ENCODE results near the gene HCST. TPM values are rescaled to one million over a fixed set of nuclear protein-coding genes. Genes with fewer than 3 reads are reported as not detected.
A peak's percentile ranks its signal among the peaks of the same experiment; 100 is the strongest.

The HCST gene
- total and polyA plus RNA-seq, 4 donors, result 2.0 to 13.3 (median 3.8) TPM

DNA sequence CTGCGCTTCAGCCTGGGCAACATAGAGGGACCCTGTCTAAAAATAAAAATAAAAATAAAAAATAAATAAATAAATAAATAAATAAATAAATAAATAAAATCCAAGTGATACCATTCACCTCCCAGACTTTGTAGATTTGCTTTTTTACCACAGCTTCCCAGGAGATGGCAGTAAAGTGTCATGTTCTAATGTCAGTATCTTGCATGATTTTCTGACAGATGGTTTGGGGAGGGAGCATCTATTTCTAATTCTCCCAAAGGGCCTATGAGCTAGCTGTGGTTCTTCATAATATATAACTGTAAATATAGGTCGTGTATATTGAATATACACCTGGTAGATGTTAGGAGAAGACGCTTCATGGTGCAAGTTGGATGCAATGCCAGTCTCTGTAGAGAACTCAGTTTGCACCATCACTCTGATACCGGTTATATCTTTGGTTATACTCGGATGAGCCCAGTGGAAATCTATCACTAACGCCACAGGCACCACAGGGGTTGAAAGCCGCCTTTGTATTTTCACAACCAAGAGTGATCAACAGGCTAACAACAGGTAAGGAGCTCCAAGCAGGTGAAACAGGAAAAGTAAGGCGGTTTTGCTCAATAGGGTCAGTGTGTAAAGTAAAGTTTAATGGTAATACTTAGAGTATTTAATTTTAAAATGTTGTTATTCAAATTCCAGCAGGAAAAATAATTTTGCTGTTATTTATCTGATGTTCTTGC is 20.1 kb upstream of the HCST start:
- TF ChIP-seq, protein P1, sequence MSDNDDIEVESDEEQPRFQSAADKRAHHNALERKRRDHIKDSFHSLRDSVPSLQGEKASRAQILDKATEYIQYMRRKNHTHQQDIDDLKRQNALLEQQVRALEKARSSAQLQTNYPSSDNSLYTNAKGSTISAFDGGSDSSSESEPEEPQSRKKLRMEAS (IDR thresholded peaks at IDR 0.05), result no peak
- TF ChIP-seq, protein P2, sequence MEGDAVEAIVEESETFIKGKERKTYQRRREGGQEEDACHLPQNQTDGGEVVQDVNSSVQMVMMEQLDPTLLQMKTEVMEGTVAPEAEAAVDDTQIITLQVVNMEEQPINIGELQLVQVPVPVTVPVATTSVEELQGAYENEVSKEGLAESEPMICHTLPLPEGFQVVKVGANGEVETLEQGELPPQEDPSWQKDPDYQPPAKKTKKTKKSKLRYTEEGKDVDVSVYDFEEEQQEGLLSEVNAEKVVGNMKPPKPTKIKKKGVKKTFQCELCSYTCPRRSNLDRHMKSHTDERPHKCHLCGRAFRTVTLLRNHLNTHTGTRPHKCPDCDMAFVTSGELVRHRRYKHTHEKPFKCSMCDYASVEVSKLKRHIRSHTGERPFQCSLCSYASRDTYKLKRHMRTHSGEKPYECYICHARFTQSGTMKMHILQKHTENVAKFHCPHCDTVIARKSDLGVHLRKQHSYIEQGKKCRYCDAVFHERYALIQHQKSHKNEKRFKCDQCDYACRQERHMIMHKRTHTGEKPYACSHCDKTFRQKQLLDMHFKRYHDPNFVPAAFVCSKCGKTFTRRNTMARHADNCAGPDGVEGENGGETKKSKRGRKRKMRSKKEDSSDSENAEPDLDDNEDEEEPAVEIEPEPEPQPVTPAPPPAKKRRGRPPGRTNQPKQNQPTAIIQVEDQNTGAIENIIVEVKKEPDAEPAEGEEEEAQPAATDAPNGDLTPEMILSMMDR (IDR thresholded peaks at IDR 0.05; ENCODE audit: low read depth, low read length, missing input control), result peak; percentile 61
- TF ChIP-seq RAD21 (IDR thresholded peaks at IDR 0.05) (peak; percentile 88 to 89), YY1 (IDR thresholded peaks at IDR 0.05) (no peak), JUND (IDR thresholded peaks at IDR 0.05) (no peak)
- TF ChIP-seq, protein P3, sequence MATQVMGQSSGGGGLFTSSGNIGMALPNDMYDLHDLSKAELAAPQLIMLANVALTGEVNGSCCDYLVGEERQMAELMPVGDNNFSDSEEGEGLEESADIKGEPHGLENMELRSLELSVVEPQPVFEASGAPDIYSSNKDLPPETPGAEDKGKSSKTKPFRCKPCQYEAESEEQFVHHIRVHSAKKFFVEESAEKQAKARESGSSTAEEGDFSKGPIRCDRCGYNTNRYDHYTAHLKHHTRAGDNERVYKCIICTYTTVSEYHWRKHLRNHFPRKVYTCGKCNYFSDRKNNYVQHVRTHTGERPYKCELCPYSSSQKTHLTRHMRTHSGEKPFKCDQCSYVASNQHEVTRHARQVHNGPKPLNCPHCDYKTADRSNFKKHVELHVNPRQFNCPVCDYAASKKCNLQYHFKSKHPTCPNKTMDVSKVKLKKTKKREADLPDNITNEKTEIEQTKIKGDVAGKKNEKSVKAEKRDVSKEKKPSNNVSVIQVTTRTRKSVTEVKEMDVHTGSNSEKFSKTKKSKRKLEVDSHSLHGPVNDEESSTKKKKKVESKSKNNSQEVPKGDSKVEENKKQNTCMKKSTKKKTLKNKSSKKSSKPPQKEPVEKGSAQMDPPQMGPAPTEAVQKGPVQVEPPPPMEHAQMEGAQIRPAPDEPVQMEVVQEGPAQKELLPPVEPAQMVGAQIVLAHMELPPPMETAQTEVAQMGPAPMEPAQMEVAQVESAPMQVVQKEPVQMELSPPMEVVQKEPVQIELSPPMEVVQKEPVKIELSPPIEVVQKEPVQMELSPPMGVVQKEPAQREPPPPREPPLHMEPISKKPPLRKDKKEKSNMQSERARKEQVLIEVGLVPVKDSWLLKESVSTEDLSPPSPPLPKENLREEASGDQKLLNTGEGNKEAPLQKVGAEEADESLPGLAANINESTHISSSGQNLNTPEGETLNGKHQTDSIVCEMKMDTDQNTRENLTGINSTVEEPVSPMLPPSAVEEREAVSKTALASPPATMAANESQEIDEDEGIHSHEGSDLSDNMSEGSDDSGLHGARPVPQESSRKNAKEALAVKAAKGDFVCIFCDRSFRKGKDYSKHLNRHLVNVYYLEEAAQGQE (IDR thresholded peaks at IDR 0.05), result peak; percentile 88
- Histone ChIP-seq H3K9ac (ENCODE audit: low read depth in 1 of 2, low read length in 2 of 2) (no peak overlapping the region), H3K9me3 (ENCODE audit: control insufficient read depth in 4 of 4, low read length in 3 of 4) (no peaks in the 10 kb centered on the region), H3K36me3 (ENCODE audit: control insufficient read depth in 4 of 4, insufficient read depth in 3 of 4, low read depth in 1 of 4, low read length in 3 of 4) (no peaks in the 10 kb centered on the region), H3K27me3 (ENCODE audit: control insufficient read depth in 4 of 4, insufficient read depth in 4 of 4, low read length in 3 of 4) (no peaks in the 10 kb centered on the region), H3K27ac (ENCODE audit: low read depth in 1 of 2, low read length in 2 of 2) (no peak overlapping the region), H3K4me3 (ENCODE audit: low read depth in 1 of 3, low read length in 3 of 3) (no peak overlapping the region), H3K4me1 (ENCODE audit: control insufficient read depth in 4 of 4, insufficient read depth in 4 of 4, low read length in 3 of 4) (peaks cover 0 to 2% (median 0%) of the 10 kb centered on the region in 4 donors)
- 24% methylated on average over 8 of the region's 8 CpGs for WGBS
- DNase-seq (ENCODE audit: low spot score), result no peak

DNA sequence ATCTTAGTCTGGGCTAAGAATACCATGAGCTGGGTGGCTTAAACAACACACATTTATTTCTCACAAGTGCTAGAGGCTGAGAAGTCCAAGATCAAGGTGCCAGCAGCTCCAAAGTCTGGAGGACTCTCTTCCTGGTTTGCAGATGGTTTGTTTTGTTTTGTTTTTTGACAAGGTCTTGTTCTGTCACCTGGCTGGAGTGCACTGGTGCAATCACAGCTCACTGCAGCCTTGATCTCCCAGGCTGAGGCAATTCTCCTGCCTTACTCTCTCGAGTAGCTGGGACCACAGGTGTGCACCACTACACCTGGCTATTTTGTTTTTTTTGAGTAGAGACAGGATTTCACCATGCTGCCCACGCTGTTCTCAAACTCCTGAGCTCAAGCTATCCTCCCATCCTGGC is 18.4 kb upstream of the HCST start:
- Histone ChIP-seq H3K27ac (ENCODE audit: low read depth in 1 of 2, low read length in 2 of 2) (no peak overlapping the region), H3K36me3 (ENCODE audit: control insufficient read depth in 4 of 4, insufficient read depth in 3 of 4, low read depth in 1 of 4, low read length in 3 of 4) (peaks cover 0 to 10% (median 4%) of the 10 kb centered on the region in 4 donors), H3K9ac (ENCODE audit: low read depth in 1 of 2, low read length in 2 of 2) (no peak overlapping the region), H3K9me3 (ENCODE audit: control insufficient read depth in 4 of 4, low read length in 3 of 4) (no peaks in the 10 kb centered on the region), H3K4me1 (ENCODE audit: control insufficient read depth in 4 of 4, insufficient read depth in 4 of 4, low read length in 3 of 4) (peaks cover 0 to 2% (median 0%) of the 10 kb centered on the region in 4 donors), H3K27me3 (ENCODE audit: control insufficient read depth in 4 of 4, insufficient read depth in 4 of 4, low read length in 3 of 4) (no peaks in the 10 kb centered on the region), H3K4me3 (ENCODE audit: low read depth in 1 of 3, low read length in 3 of 3) (no peak overlapping the region)
- no peak for DNase-seq (ENCODE audit: low spot score)
- no peak for TF ChIP-seq FOXA2 (IDR thresholded peaks at IDR 0.05)
- TF ChIP-seq, protein P1 (IDR thresholded peaks at IDR 0.05), result no peak
- TF ChIP-seq JUND (IDR thresholded peaks at IDR 0.05), result no peak
- TF ChIP-seq, protein P4, sequence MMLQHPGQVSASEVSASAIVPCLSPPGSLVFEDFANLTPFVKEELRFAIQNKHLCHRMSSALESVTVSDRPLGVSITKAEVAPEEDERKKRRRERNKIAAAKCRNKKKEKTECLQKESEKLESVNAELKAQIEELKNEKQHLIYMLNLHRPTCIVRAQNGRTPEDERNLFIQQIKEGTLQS (IDR thresholded peaks at IDR 0.05), result no peak
- TF ChIP-seq SP1 (IDR thresholded peaks at IDR 0.05), result no peak
- no peak for TF ChIP-seq FOXA1 (IDR thresholded peaks at IDR 0.05)
- TF ChIP-seq RXRA (IDR thresholded peaks at IDR 0.05), result no peak
- TF ChIP-seq YY1 (IDR thresholded peaks at IDR 0.05), result no peak
- TF ChIP-seq HNF4A (conservative IDR thresholded peaks at IDR 0.05), result no peak
- TF ChIP-seq NR2F2 (IDR thresholded peaks at IDR 0.05), result no peak
- TF ChIP-seq, protein P2 (IDR thresholded peaks at IDR 0.05; ENCODE audit: low read depth, low read length, missing input control), result no peak
- TF ChIP-seq, protein P3 (IDR thresholded peaks at IDR 0.05), result no peak
- TF ChIP-seq TAF1 (conservative IDR thresholded peaks at IDR 0.05), result no peak
- TF ChIP-seq GABPA (IDR thresholded peaks at IDR 0.05 in 1 of 2, conservative IDR thresholded peaks at IDR 0.05 in 1 of 2), result no peak
- no peak for TF ChIP-seq RAD21 (IDR thresholded peaks at IDR 0.05)
- 50% methylated on average over 2 of the region's 2 CpGs for WGBS
